Muscle of back (tissue), 11 donors: Measurements from ENCODE around the gene CEP135. TPM values are rescaled to one million over a fixed set of nuclear protein-coding genes. Genes with fewer than 3 reads are reported as not detected.
"Not testable (repeated sequence)": the region's sequence is repeated elsewhere in the genome, so short reads cannot be mapped to it uniquely, and the experiment has no call there.

ENCODE experiments used
- DNase-seq, 3 donors: peaks; one replicate each; pipeline versions ENCODE4 v3.0.0 to v3.0.0-alpha.2; 2013
- polyA plus RNA-seq, 10 donors: library from polyadenylated mRNA; unstranded; fragments of 120-200 nt; gene quantifications; one replicate each; pipeline ENCODE4 v1.2.1, GENCODE V29; 2013; ENCODE audit not compliant: insufficient read length in 10 of 10

CEP135 gene
- polyA plus RNA-seq, 10 donors: 4.0 to 8.9 (median 6.5) TPM

GRCh38 chr4:55939421-55939820, 9.3 kb upstream of the CEP135 start:
- no peak for DNase-seq

- no peak for DNase-seq
Observed at GRCh38 chr4:55941881-55942396, 6.8 kb upstream of the CEP135 start.

- DNase-seq: peak; percentile 10 to 41 (median 30)
Observed at GRCh38 chr4:55947254-55947882, 1.4 kb upstream of the CEP135 start.

- peak; percentile 42 to 90 (median 65) for DNase-seq
Observed at GRCh38 chr4:55947912-55948725, 626 bp upstream of the CEP135 start.

GRCh38 chr4:55949482-55949802, 697 bp downstream of the CEP135 start:
- DNase-seq: no peak

GRCh38 chr4:55951191-55951922, 2.6 kb downstream of the CEP135 start:
- DNase-seq: no peak

- no peak for DNase-seq
Observed at GRCh38 chr4:55955710-55956109, 7.0 kb downstream of the CEP135 start.

- DNase-seq: no peak
Observed at GRCh38 chr4:55959655-55960054, 10.9 kb downstream of the CEP135 start.

GRCh38 chr4:55964046-55964445, 15.3 kb downstream of the CEP135 start:
- no peak for DNase-seq

- DNase-seq: no peak
Observed at GRCh38 chr4:55965585-55965984, 16.8 kb downstream of the CEP135 start.

GRCh38 chr4:55966324-55966723, 17.6 kb downstream of the CEP135 start:
- DNase-seq: not testable (repeated sequence)

GRCh38 chr4:55967376-55967775, 18.6 kb downstream of the CEP135 start:
- no peak for DNase-seq

- DNase-seq: no peak
Observed at GRCh38 chr4:55973650-55974049, 24.9 kb downstream of the CEP135 start.

GRCh38 chr4:55977811-55978210, 29.1 kb downstream of the CEP135 start:
- no peak for DNase-seq

GRCh38 chr4:55979562-55979961, 30.8 kb downstream of the CEP135 start:
- DNase-seq: no peak

- DNase-seq: no peak
Observed at GRCh38 chr4:55980725-55981124, 32.0 kb downstream of the CEP135 start.

GRCh38 chr4:55982976-55983375, 34.2 kb downstream of the CEP135 start:
- DNase-seq: no peak

- DNase-seq: no peak
Observed at GRCh38 chr4:55989766-55990165, 41.0 kb downstream of the CEP135 start.

GRCh38 chr4:55993994-55994663, 45.4 kb downstream of the CEP135 start:
- DNase-seq: no peak

GRCh38 chr4:55996646-55997045, 47.9 kb downstream of the CEP135 start:
- DNase-seq: no peak

- no peak for DNase-seq
Observed at GRCh38 chr4:56003606-56004005, 54.9 kb downstream of the CEP135 start.

- no peak for DNase-seq
Observed at GRCh38 chr4:56004235-56004634, 55.5 kb downstream of the CEP135 start.
